HT-29 (cell line): Measurements from ENCODE around the gene CASP8AP2. TPM values are rescaled to one million over a fixed set of nuclear protein-coding genes. Genes with fewer than 3 reads are reported as not detected.
"Not testable (repeated sequence)": the region's sequence is repeated elsewhere in the genome, so short reads cannot be mapped to it uniquely, and the experiment has no call there.

Source experiments
- DNase-seq: peaks from one replicate; pipeline ENCODE4 v3.0.0-alpha.2; 2015; ENCODE audit warnings: low spot score
- total RNA-seq: library from RNA; depleted of rRNA; stranded (reverse); fragments of >200 nt; shearing (Covaris generic); gene quantifications from 2 replicates; pipeline ENCODE4 v1.2.3, GENCODE V29; 2014

The CASP8AP2 gene
- total RNA-seq, 1 experiment from 2014 or later = 6.3 TPM

- DNase-seq = peak; percentile 95
Measured at GRCh38 chr6:89819336-89820130, 10.1 kb upstream of the CASP8AP2 start, which contains the start of gene MDN1. TSS of gene MDN1 (minus strand) at chr6:89819794. CDS start at chr6:89819607, 187 bp downstream.

- DNase-seq = no peak
Measured at GRCh38 chr6:89826029-89826528, 3.6 kb upstream of the CASP8AP2 start.

GRCh38 chr6:89828475-89828987 is 1.1 kb upstream of the CASP8AP2 start:
- DNase-seq = not testable (repeated sequence)

- DNase-seq = no peak
Measured at GRCh38 chr6:89828988-89829471, 650 bp upstream of the CASP8AP2 start.

GRCh38 chr6:89830170-89830809 is 610 bp downstream of the CASP8AP2 start:
- DNase-seq = peak; percentile 32

- no peak for DNase-seq
Measured at GRCh38 chr6:89834884-89835792, 5.5 kb downstream of the CASP8AP2 start.

- no peak for DNase-seq
Measured at GRCh38 chr6:89836639-89837222, 7.1 kb downstream of the CASP8AP2 start.

- peak; percentile 16 for DNase-seq
Measured at GRCh38 chr6:89840538-89840937, 10.9 kb downstream of the CASP8AP2 start.

GRCh38 chr6:89842228-89842627 is 12.5 kb downstream of the CASP8AP2 start:
- DNase-seq = no peak

GRCh38 chr6:89843070-89843469 is 13.4 kb downstream of the CASP8AP2 start:
- no peak for DNase-seq

GRCh38 chr6:89847513-89847912 is 17.8 kb downstream of the CASP8AP2 start:
- DNase-seq = not testable (repeated sequence)

GRCh38 chr6:89853068-89853467 is 23.4 kb downstream of the CASP8AP2 start:
- no peak for DNase-seq

- no peak for DNase-seq
Measured at GRCh38 chr6:89858041-89858440, 28.4 kb downstream of the CASP8AP2 start.

GRCh38 chr6:89859744-89860143 is 30.1 kb downstream of the CASP8AP2 start:
- no peak for DNase-seq

GRCh38 chr6:89862273-89862672 is 32.6 kb downstream of the CASP8AP2 start:
- DNase-seq = no peak

- no peak for DNase-seq
Measured at GRCh38 chr6:89862698-89863097, 33.0 kb downstream of the CASP8AP2 start.

- no peak for DNase-seq
Measured at GRCh38 chr6:89866024-89866678, 36.5 kb downstream of the CASP8AP2 start.

GRCh38 chr6:89873721-89874120 is 44.0 kb downstream of the CASP8AP2 start:
- no peak for DNase-seq

- DNase-seq = no peak
Measured at GRCh38 chr6:89874438-89874837, 44.8 kb downstream of the CASP8AP2 start.

GRCh38 chr6:89886378-89887120 is 56.9 kb downstream of the CASP8AP2 start:
- DNase-seq = no peak
